ENCODE measurements around the gene MTG2. TPM values are rescaled to one million over a fixed set of nuclear protein-coding genes. Genes with fewer than 3 reads are reported as not detected.

Gene MTG2
- total and polyA plus RNA-seq, 2 of the 8 experiments (the other 6 are each of a cell fraction or from before 2014, with no cell fraction given): 14.4 to 22.8 TPM

GRCh38 chr20:62151835-62152364 lies 30.9 kb upstream of the MTG2 start:
- POLR2A ChIA-PET (ENCODE audit: partially characterized antibody): interaction anchor here (0.6 to 1.1 kb wide), 4 partner anchors 9 to 477 kb away, joined by 3 to 6 read pairs (median 4); partner anchors contain the start of genes PSMA7, SS18L1 and TAF4

More at GRCh38 chr20:62151835-62152364, 30.9 kb upstream of the MTG2 start:
- peaks cover 44 to 58% of the 10 kb centered on the region in 2 experiments for H4K20me1 ChIP-seq (replicated peaks in 1 of 2; ENCODE audit: control insufficient read depth in 1 of 2, insufficient read depth in 2 of 2, low read length in 2 of 2)
- H3K4ac ChIP-seq (replicated peaks; ENCODE audit: insufficient read length, low read depth, low read length): no peak overlapping the region
- no peak overlapping the region for H4K91ac ChIP-seq (replicated peaks; ENCODE audit: insufficient read length, low read length)
- H4K8ac ChIP-seq (ENCODE audit: extremely low read depth, insufficient read depth, low read length): peak overlapping the region; percentile 84
- DNase-seq (ENCODE audit: low read depth in 1 of 2, low spot score in 2 of 2) (no peak), FAIRE-seq (no peak)
- no peak overlapping the region for H3K27ac ChIP-seq (ENCODE audit: low read depth, low read length)
- H4K5ac ChIP-seq (ENCODE audit: insufficient read length, low read depth, low read length): no peak overlapping the region
- H3K56ac ChIP-seq (replicated peaks; ENCODE audit: insufficient read length, low read depth, low read length): no peak overlapping the region
- no peaks in the 10 kb centered on the region; a peak in 1 of 4 replicates for H3K9me3 ChIP-seq (ENCODE audit: insufficient read depth in 2 of 2, low read depth in 1 of 2, low read length in 1 of 2)
- CTCF ChIA-PET (ENCODE audit: partially characterized antibody): interaction anchor here (1.9 kb wide), 1 partner anchor 16 kb away, joined by 6 read pairs; no protein-coding TSS in a partner anchor
- H2BK20ac ChIP-seq (ENCODE audit: low read length): no peak overlapping the region
- H3K36me3 ChIP-seq (ENCODE audit: control insufficient read depth in 2 of 4, insufficient read depth in 4 of 4, low read length in 3 of 4): peaks cover 0 to 6% (median 4%) of the 10 kb centered on the region in 4 experiments; a peak in 4 of 8 replicates
- no peaks in the 10 kb centered on the region for H3K27me3 ChIP-seq (replicated peaks in 1 of 4; ENCODE audit: control insufficient read depth in 3 of 4, extremely low read depth in 1 of 4, insufficient read depth in 3 of 4, low read length in 3 of 4)
- H2AK5ac ChIP-seq (ENCODE audit: low read depth, low read length): 0 out of 2 replicates have a peak overlapping the region, but pooled peaks have one; percentile 13
- H2AFZ ChIP-seq (ENCODE audit: low read length): no peak overlapping the region
- H2BK12ac ChIP-seq (ENCODE audit: low read depth, low read length): no peak overlapping the region
- no peak overlapping the region for H3K4me3 ChIP-seq (ENCODE audit: extremely low read depth in 1 of 4, insufficient read depth in 2 of 4, low read depth in 3 of 4, low read length in 4 of 4)
- H3K9ac ChIP-seq (replicated peaks in 1 of 4; ENCODE audit: extremely low read depth in 1 of 4, low read depth in 3 of 4, low read length in 3 of 4): no peak overlapping the region
- no peak overlapping the region for H3K4me2 ChIP-seq (ENCODE audit: insufficient read depth in 1 of 2, low read depth in 2 of 2, low read length in 2 of 2)
- H3K14ac ChIP-seq (ENCODE audit: insufficient read length): no peak overlapping the region
- H3K79me1 ChIP-seq (ENCODE audit: low read depth, low read length): peaks cover 51% of the 10 kb centered on the region
- no peak for TF ChIP-seq CREB1 (IDR thresholded peaks at IDR 0.05)
- TF ChIP-seq RAD21 (IDR thresholded peaks at IDR 0.05 in 1 of 2, conservative IDR thresholded peaks at IDR 0.05 in 1 of 2; ENCODE audit: low read depth in 2 of 2, low read length in 2 of 2): no peak
- no peak for TF ChIP-seq SP4 (IDR thresholded peaks at IDR 0.05; ENCODE audit: low read length)
- TF ChIP-seq TEAD4 (IDR thresholded peaks at IDR 0.05; ENCODE audit: low read depth, low read length): no peak
- TF ChIP-seq SRF (IDR thresholded peaks at IDR 0.05; ENCODE audit: low read depth, low read length): no peak
- no peak for TF ChIP-seq RNF2 (IDR thresholded peaks at IDR 0.05; ENCODE audit: borderline replicate concordance, low read depth, low read length, missing control alignments, poor library complexity, severe bottlenecking)
- no peak for TF ChIP-seq CHD1 (IDR thresholded peaks at IDR 0.05; ENCODE audit: low read depth, low read length)
- peaks cover 0 to 28% (median 15%) of the 10 kb centered on the region in 4 experiments; a peak in 6 of 7 replicates for H3K4me1 ChIP-seq (replicated peaks in 1 of 4; ENCODE audit: control insufficient read depth in 3 of 4, insufficient read depth in 4 of 4, low read length in 3 of 4)
- no peak overlapping the region for H2BK5ac ChIP-seq (ENCODE audit: low read depth, low read length)
- 85% methylated on average over 18 of the region's 23 CpGs; no CpG with 5 or more reads in 1 of the 2 experiments for WGBS, 2 experiments (ENCODE audit: extremely low coverage in 1 of 2, insufficient coverage in 1 of 2, insufficient read length in 1 of 2, insufficient replicate concordance in 2 of 2, low coverage in 1 of 2, low lambda C conversion rate in 2 of 2, missing lambda C conversion rate in 1 of 2)
- peaks cover 41 to 99% of the 10 kb centered on the region in 2 experiments for H3K79me2 ChIP-seq (ENCODE audit: control insufficient read depth in 1 of 2, insufficient read depth in 2 of 2, low read length in 2 of 2)
- H3K23me2 ChIP-seq (ENCODE audit: low read depth, low read length): no peaks in the 10 kb centered on the region
- H2BK120ac ChIP-seq (replicated peaks; ENCODE audit: low read depth, low read length): no peak overlapping the region
- no peak overlapping the region for H3K18ac ChIP-seq (ENCODE audit: extremely low read depth, low read length)
- no peak overlapping the region for H3K23ac ChIP-seq (ENCODE audit: insufficient read length)
- no peak overlapping the region for H2BK15ac ChIP-seq (ENCODE audit: low read length)
